IMR-90 (cell line): ENCODE measurements around the gene TRIM2. TPM values are rescaled to one million over a fixed set of nuclear protein-coding genes. Genes with fewer than 3 reads are reported as not detected.

Experiments used
- ATAC-seq: fragments of 200-7000 bp; cut with Tn5 transposase; 2 replicates; pipeline ENCODE4 v1.9.1; 2020; ENCODE audit warnings: low read depth, mild to moderate bottlenecking, moderate library complexity
- BruUV-seq: library from RNA; stranded (reverse); fragments of 400-500 nt; replicated peaks from 2 replicates; lab custom pipeline; 2021; lab: Mats Ljungman, UMichigan
- CTCF ChIA-PET: fragments of 300-600 bp; formaldehyde crosslinking; extraction: SDS; loops from one replicate; lab custom pipeline; 2021; ENCODE audit warnings: antibody characterized with exemption; lab: Yijun Ruan, JAX
- POLR2A ChIA-PET: fragments of 300-600 bp; sonication (Branson Sonifier 250); formaldehyde crosslinking; loops from one replicate; lab custom pipeline; 2022; ENCODE audit warnings: antibody characterized with exemption; ENCODE audit not compliant: unreplicated experiment; lab: Charles Lee
- DNase-seq: peaks from one replicate; pipeline ENCODE4 v3.0.0; 2013
- H2AFZ ChIP-seq: replicated peaks from 2 replicates; pipeline ENCODE3; 2013; ENCODE audit warnings: low read length, mild to moderate bottlenecking; ENCODE audit not compliant: poor library complexity
- H2AK5ac ChIP-seq: 2 replicates; pipeline ENCODE4 v1.6.1; 2013; ENCODE audit warnings: low read depth, low read length, inconsistent platforms
- H2AK9ac ChIP-seq: replicated peaks from 2 replicates; pipeline ENCODE3; 2013; ENCODE audit warnings: mild to moderate bottlenecking, low read depth, low read length, moderate library complexity; ENCODE audit not compliant: poor library complexity
- H2BK120ac ChIP-seq: 2 replicates; pipeline ENCODE4 v1.6.1; 2013; ENCODE audit warnings: low read depth, low read length, inconsistent platforms
- H2BK15ac ChIP-seq: 3 replicates; pipeline ENCODE4 v1.6.1; 2013; ENCODE audit warnings: low read depth, low read length, inconsistent platforms
- H2BK20ac ChIP-seq: 2 replicates; pipeline ENCODE4 v1.6.1; 2013; ENCODE audit warnings: low read depth, mild to moderate bottlenecking, inconsistent platforms, low read length, moderate library complexity
- H2BK5ac ChIP-seq: 2 replicates; pipeline ENCODE4 v1.6.1; 2013; ENCODE audit warnings: mild to moderate bottlenecking, low read depth, low read length, inconsistent platforms; ENCODE audit not compliant: poor library complexity, severe bottlenecking
- H3K14ac ChIP-seq: replicated peaks from 2 replicates; pipeline ENCODE4 v1.6.1; 2013; ENCODE audit warnings: low read depth, low read length, inconsistent platforms
- H3K18ac ChIP-seq: 2 replicates; pipeline ENCODE4 v1.6.1; 2013; ENCODE audit warnings: low read depth, low read length, control low read depth
- H3K23ac ChIP-seq: 2 replicates; pipeline ENCODE4 v1.6.1; 2013; ENCODE audit warnings: low read depth, low read length, inconsistent platforms
- H3K27ac ChIP-seq: 2 replicates; pipeline ENCODE4 v1.5.1; 2013; ENCODE audit warnings: mild to moderate bottlenecking, control low read depth, low read length; ENCODE audit not compliant: insufficient read depth
- H3K27me3 ChIP-seq: 2 replicates; pipeline ENCODE4 v1.6.1; 2013; ENCODE audit warnings: low read length; ENCODE audit not compliant: control insufficient read depth, insufficient read depth
- H3K36me3 ChIP-seq: 2 replicates; pipeline ENCODE4 v1.6.1; 2013; ENCODE audit warnings: low read length, mixed read lengths; ENCODE audit not compliant: control insufficient read depth, insufficient read depth
- H3K4ac ChIP-seq: 2 replicates; pipeline ENCODE4 v1.6.1; 2013; ENCODE audit warnings: low read depth, low read length, inconsistent platforms
- H3K4me1 ChIP-seq: 2 replicates; pipeline ENCODE4 v1.6.1; 2013; ENCODE audit warnings: low read length, mixed read lengths; ENCODE audit not compliant: control insufficient read depth, insufficient read depth
- H3K4me2 ChIP-seq: 2 replicates; pipeline ENCODE4 v1.6.1; 2013; ENCODE audit warnings: low read depth, mild to moderate bottlenecking, control low read depth, low read length, moderate library complexity
- H3K4me3 ChIP-seq: 2 replicates; pipeline ENCODE4 v1.5.1; 2013; ENCODE audit warnings: low read depth, mild to moderate bottlenecking, control low read depth, low read length, moderate library complexity; ENCODE audit not compliant: insufficient read depth
- H3K56ac ChIP-seq: 2 replicates; pipeline ENCODE4 v1.6.1; 2013; ENCODE audit warnings: low read length, inconsistent platforms; ENCODE audit not compliant: insufficient read depth; ENCODE audit errors: extremely low read depth
- H3K79me1 ChIP-seq, 2 experiments: 2 replicates each; pipeline ENCODE4 v1.6.1; 2013; ENCODE audit warnings: low read length in 2 of 2, inconsistent platforms in 1 of 2, low read depth in 1 of 2
- H3K9ac ChIP-seq: 2 replicates; pipeline ENCODE4 v1.6.1; 2013; ENCODE audit warnings: low read depth, low read length, control low read depth
- H3K9me1 ChIP-seq: 2 replicates; pipeline ENCODE4 v1.6.1; 2013; ENCODE audit warnings: low read length, inconsistent platforms; ENCODE audit not compliant: insufficient read depth
- H3K9me3 ChIP-seq: 2 replicates; pipeline ENCODE4 v1.6.1; 2013; ENCODE audit warnings: low read length; ENCODE audit not compliant: control insufficient read depth, insufficient read depth
- H4K20me1 ChIP-seq: 2 replicates; pipeline ENCODE4 v1.6.1; 2013; ENCODE audit warnings: low read length, inconsistent platforms; ENCODE audit not compliant: insufficient read depth
- H4K5ac ChIP-seq: 2 replicates; pipeline ENCODE4 v1.6.1; 2013; ENCODE audit warnings: mild to moderate bottlenecking, low read depth, low read length, control low read depth
- H4K8ac ChIP-seq, 2 experiments: 2 replicates each; pipeline ENCODE4 v1.6.1; 2013; ENCODE audit warnings: low read depth in 2 of 2, low read length in 2 of 2, control low read depth in 1 of 2, inconsistent platforms in 1 of 2
- H4K91ac ChIP-seq: 2 replicates; pipeline ENCODE4 v1.6.1; 2013; ENCODE audit warnings: low read depth, low read length, inconsistent platforms; ENCODE audit not compliant: insufficient read depth
- BHLHE40 ChIP-seq: fragments of 150-350 bp; IDR thresholded peaks from 2 replicates; pipeline ENCODE4 v1.6.1; 2016; ENCODE audit warnings: mild to moderate bottlenecking, low read depth, low read length
- CEBPB ChIP-seq: IDR thresholded peaks from 2 replicates; pipeline ENCODE4 v1.6.1; 2012; ENCODE audit warnings: low read depth, low read length, improper control_type of control experiment
- CHD1 ChIP-seq: IDR thresholded peaks from 2 replicates; pipeline ENCODE4 v1.6.1; 2012; ENCODE audit warnings: low read depth, low read length, improper control_type of control experiment
- CTCF ChIP-seq: conservative IDR thresholded peaks from 2 replicates; pipeline ENCODE4 v1.5.1; 2012; ENCODE audit warnings: mild to moderate bottlenecking, low read depth, low read length, improper control_type of control experiment
- ELK1 ChIP-seq: fragments of 150-350 bp; IDR thresholded peaks from 2 replicates; pipeline ENCODE4 v1.6.1; 2016; ENCODE audit warnings: low read depth, mild to moderate bottlenecking, low read length, moderate library complexity, borderline replicate concordance
- MAFK ChIP-seq: IDR thresholded peaks from 2 replicates; pipeline ENCODE4 v1.6.1; 2012; ENCODE audit warnings: low read depth, low read length, improper control_type of control experiment
- MAZ ChIP-seq: IDR thresholded peaks from 2 replicates; pipeline ENCODE4 v1.6.1; 2012; ENCODE audit warnings: low read depth, mild to moderate bottlenecking, low read length, improper control_type of control experiment, moderate library complexity, borderline replicate concordance
- MXI1 ChIP-seq: IDR thresholded peaks from 2 replicates; pipeline ENCODE4 v1.6.1; 2012; ENCODE audit warnings: low read depth, mild to moderate bottlenecking, low read length, moderate library complexity, borderline replicate concordance
- NFE2L2 ChIP-seq: fragments of 150-350 bp; IDR thresholded peaks from 2 replicates; pipeline ENCODE4 v1.6.1; 2016; ENCODE audit warnings: low read depth, mild to moderate bottlenecking, low read length
- POLR2A ChIP-seq: IDR thresholded peaks from 2 replicates; pipeline ENCODE4 v1.6.1; 2012; ENCODE audit warnings: mild to moderate bottlenecking, low read depth, low read length
- RAD21 ChIP-seq: IDR thresholded peaks from 2 replicates; pipeline ENCODE4 v1.6.1; 2012; ENCODE audit warnings: low read length, improper control_type of control experiment
- RCOR1 ChIP-seq: IDR thresholded peaks from 2 replicates; pipeline ENCODE4 v1.6.1; 2012; ENCODE audit warnings: mild to moderate bottlenecking, low read length, improper control_type of control experiment; ENCODE audit not compliant: insufficient replicate concordance
- RFX5 ChIP-seq: IDR thresholded peaks from 2 replicates; pipeline ENCODE4 v1.8.0; 2012; ENCODE audit warnings: low read depth, mild to moderate bottlenecking, low read length, moderate library complexity
- SMC3 ChIP-seq: fragments of 150-350 bp; IDR thresholded peaks from 2 replicates; pipeline ENCODE4 v1.6.1; 2016; ENCODE audit warnings: low read depth, mild to moderate bottlenecking, antibody characterized with exemption, low read length, moderate library complexity
- USF2 ChIP-seq: fragments of 150-350 bp; IDR thresholded peaks from 2 replicates; pipeline ENCODE4 v1.6.1; 2017; ENCODE audit warnings: mild to moderate bottlenecking, antibody characterized with exemption, low read length, low read depth
- WGBS, 2 experiments: methylation state at CpG; one replicate each; pipeline versions ENCODE4 v1.1.5 to v1.1.7; 2013; ENCODE audit warnings: missing lambda C conversion rate in 2 of 2; ENCODE audit not compliant: insufficient read length in 1 of 2; ENCODE audit errors: extremely low coverage in 2 of 2; 5-methylcytosine and 5-hydroxymethylcytosine counted together
- dilution Hi-C: fragments of 300-500 bp; cut with HindIII; formaldehyde crosslinking; loops from one replicate; pipeline ENCODE4 v1.14.3; 2018; ENCODE audit warnings: low sequenced_read_pairs; ENCODE audit not compliant: unreplicated experiment
- in situ Hi-C: fragments of 300-500 bp; cut with MboI; formaldehyde crosslinking; loops from 3 replicates; pipeline ENCODE4 v1.14.3; 2019; ENCODE audit warnings: low sequenced_read_pairs, inconsistent platforms, mixed read lengths
- intact Hi-C: fragments of 100-400 bp; cut with micrococcal nuclease; formaldehyde crosslinking; loops from 2 replicates; pipeline ENCODE4 v1.10.0; 2022
- polyA plus RNA-seq, 3 experiments: library from polyadenylated mRNA; depleted of rRNA; stranded (reverse); fragments of >200 nt; gene quantifications; 2 replicates each; pipeline ENCODE4 v1.2.3, GENCODE V29; 2012; ENCODE audit warnings: low replicate concordance in 1 of 3
- total RNA-seq: library from RNA; depleted of rRNA; stranded (reverse); fragments of >200 nt; gene quantifications from 2 replicates; pipeline ENCODE4 v1.2.3, GENCODE V29; 2012

The TRIM2 gene
- total and polyA plus RNA-seq, 2 of the 4 experiments (the other 2 are of a cell fraction), result 16.0 to 64.2 TPM

- ChIA-PET POLR2A (no interaction called here), CTCF (interaction anchor here (0.6 to 1.1 kb wide), 2 partner anchors 200 to 239 kb away, joined by 3 read pairs; no protein-coding TSS in a partner anchor)
- dilution Hi-C loops (no loop called here), intact Hi-C loops (no loop called here), in situ Hi-C loops (no loop called here)
- peaks cover 6% of the 10 kb centered on the region; the same call in 1 of the 2 replicates for H3K9me1 ChIP-seq
- no peak overlapping the region for H2BK20ac ChIP-seq
- no peak overlapping the region for H3K4me3 ChIP-seq
- H3K23ac ChIP-seq, result no peak overlapping the region
- H2AK9ac ChIP-seq, result no peak overlapping the region
- no peak overlapping the region for H2BK5ac ChIP-seq
- peaks cover 2% of the 10 kb centered on the region; the same call in 1 of the 2 replicates for H3K4me1 ChIP-seq
- H4K5ac ChIP-seq, result no peak overlapping the region
- no peak overlapping the region for H2AFZ ChIP-seq
- no peak overlapping the region for H4K91ac ChIP-seq
- no peak overlapping the region for H3K4me2 ChIP-seq
- no peaks in the 10 kb centered on the region for H3K27me3 ChIP-seq
- H2BK120ac ChIP-seq, result no peak overlapping the region
- no peak overlapping the region for H3K4ac ChIP-seq
- no peak overlapping the region for H3K18ac ChIP-seq
- no peak for ATAC-seq
- peaks cover 9 to 23% of the 10 kb centered on the region in 2 experiments; a peak in 3 of 4 replicates for H3K79me1 ChIP-seq
- H3K9ac ChIP-seq, result no peak overlapping the region
- H3K36me3 ChIP-seq, result peaks cover 2% of the 10 kb centered on the region; the same call in 1 of the 2 replicates
- no peaks in the 10 kb centered on the region for H3K9me3 ChIP-seq
- H3K56ac ChIP-seq, result no peak overlapping the region
- no peak overlapping the region for H2AK5ac ChIP-seq
- no peak for DNase-seq
- 100% methylated on average over 2 of the region's 6 CpGs; no CpG with 5 or more reads in 1 of the 2 experiments for WGBS, 2 experiments
- no peak overlapping the region for H3K14ac ChIP-seq
- BruUV-seq, result no TSS peak
- H3K27ac ChIP-seq, result no peak overlapping the region
- H4K8ac ChIP-seq, result no peak overlapping the region
- H4K20me1 ChIP-seq, result no peaks in the 10 kb centered on the region
- H2BK15ac ChIP-seq, result no peak overlapping the region
- TF ChIP-seq CHD1, result no peak
- TF ChIP-seq BHLHE40, result no peak
- TF ChIP-seq MAFK, result no peak
- TF ChIP-seq CEBPB, result no peak
- no peak for TF ChIP-seq CTCF
- no peak for TF ChIP-seq SMC3
- TF ChIP-seq RFX5, result no peak
- TF ChIP-seq POLR2A, result no peak
- TF ChIP-seq NFE2L2, result no peak
- no peak for TF ChIP-seq MAZ
- no peak for TF ChIP-seq ELK1
- no peak for TF ChIP-seq MXI1
- TF ChIP-seq RCOR1, result no peak
- TF ChIP-seq RAD21, result no peak
- no peak for TF ChIP-seq USF2
These were observed 138.7 kb downstream of the TRIM2 start for GRCh38 chr4:153342751-153343552.
